GM23338 (cell line): ENCODE data around the gene NME3. TPM values are rescaled to one million over a fixed set of nuclear protein-coding genes. Genes with fewer than 3 reads are reported as not detected.
"Not testable (repeated sequence)": the region's sequence is repeated elsewhere in the genome, so short reads cannot be mapped to it uniquely, and the experiment has no call there.

Experiments
- ATAC-seq: fragments of 200-7000 bp; cut with Tn5 transposase; 3 replicates; pipeline ENCODE4 v1.9.1; 2020
- DNase-seq: peaks from one replicate; pipeline ENCODE4 v3.0.0-alpha.2; 2015; ENCODE audit warnings: low spot score
- H2AFZ ChIP-seq: fragments of 200-600 bp; sonication (generic); 2 replicates; pipeline ENCODE4 v1.8.0; 2016; ENCODE audit warnings: antibody characterized with exemption, mild to moderate bottlenecking, moderate library complexity
- H3F3A ChIP-seq: fragments of 200-600 bp; sonication (generic); replicated peaks from 2 replicates; pipeline ENCODE4 v1.8.0; 2017; ENCODE audit warnings: antibody characterized with exemption, mixed run types, low read depth
- H3K27ac ChIP-seq: fragments of 200-600 bp; sonication (generic); 2 replicates; pipeline ENCODE4 v1.6.1; 2016; ENCODE audit warnings: low read depth
- H3K27me3 ChIP-seq: fragments of 200-600 bp; sonication (generic); 2 replicates; pipeline ENCODE4 v1.8.0; 2016; ENCODE audit warnings: mild to moderate bottlenecking, mixed run types, moderate library complexity; ENCODE audit not compliant: insufficient read depth
- H3K36me3 ChIP-seq: fragments of 200-600 bp; sonication (generic); 2 replicates; pipeline ENCODE4 v1.8.0; 2016; ENCODE audit warnings: mild to moderate bottlenecking; ENCODE audit not compliant: insufficient read depth
- H3K4me1 ChIP-seq: fragments of 200-600 bp; sonication (generic); 2 replicates; pipeline ENCODE4 v1.8.0; 2016; ENCODE audit warnings: mild to moderate bottlenecking, moderate library complexity; ENCODE audit not compliant: insufficient read depth
- H3K4me2 ChIP-seq: fragments of 200-600 bp; sonication (generic); 2 replicates; pipeline ENCODE4 v1.7.1; 2017; ENCODE audit warnings: mixed run types
- H3K4me3 ChIP-seq: fragments of 200-600 bp; sonication (generic); 2 replicates; pipeline ENCODE4 v1.6.1; 2016; ENCODE audit warnings: mixed run types
- H3K79me2 ChIP-seq: fragments of 200-600 bp; sonication (generic); replicated peaks from 2 replicates; pipeline ENCODE4 v1.8.0; 2017; ENCODE audit warnings: mild to moderate bottlenecking; ENCODE audit not compliant: insufficient read depth
- H3K9me2 ChIP-seq: fragments of 200-600 bp; sonication (generic); 2 replicates; pipeline ENCODE4 v1.8.0; 2017; ENCODE audit not compliant: insufficient read depth
- H4K20me1 ChIP-seq: fragments of 200-600 bp; sonication (generic); replicated peaks from 2 replicates; pipeline ENCODE4 v1.8.0; 2017; ENCODE audit warnings: mild to moderate bottlenecking; ENCODE audit not compliant: insufficient read depth
- H3K27ac Mint-ChIP-seq: 2 replicates; pipeline ENCODE4 v1.8.0; 2020; ENCODE audit warnings: inconsistent platforms, mild to moderate bottlenecking, moderate library complexity, mixed read lengths
- H3K27me3 Mint-ChIP-seq: 3 replicates; pipeline ENCODE4 v1.8.0; 2022; ENCODE audit warnings: low read depth, mild to moderate bottlenecking, moderate library complexity, mixed read lengths, inconsistent platforms; ENCODE audit not compliant: insufficient read depth, poor library complexity
- H3K36me3 Mint-ChIP-seq: 3 replicates; pipeline ENCODE4 v1.8.0; 2021; ENCODE audit warnings: low read depth, mild to moderate bottlenecking, inconsistent platforms, moderate library complexity, mixed read lengths
- H3K4me1 Mint-ChIP-seq: 3 replicates; pipeline ENCODE4 v1.8.0; 2020; ENCODE audit warnings: mild to moderate bottlenecking, inconsistent platforms, mixed read lengths
- H3K4me3 Mint-ChIP-seq: 3 replicates; pipeline ENCODE4 v1.8.0; 2021; ENCODE audit warnings: moderate library complexity, mild to moderate bottlenecking, inconsistent platforms, mixed read lengths
- H3K9me3 Mint-ChIP-seq: 3 replicates; pipeline ENCODE4 v1.8.0; 2020; ENCODE audit warnings: moderate library complexity, mild to moderate bottlenecking, inconsistent platforms, mixed read lengths
- CTCF ChIP-seq, 2 experiments: fragments of 200-600 bp in 1 of 2; sonication (generic) in 1 of 2; conservative IDR thresholded peaks; 2 replicates each; pipeline versions ENCODE4 v1.5.1 to v1.6.1; 2016 to 2017; ENCODE audit warnings: antibody characterized with exemption in 2 of 2, low read depth in 2 of 2, mild to moderate bottlenecking in 2 of 2, moderate library complexity in 1 of 2
- JUNB ChIP-seq: IDR thresholded peaks from one replicate; pipeline ENCODE4 v1.6.1; 2016; ENCODE audit warnings: antibody characterized with exemption; ENCODE audit not compliant: unreplicated experiment
- REST ChIP-seq: IDR thresholded peaks from one replicate; pipeline ENCODE4 v1.6.1; 2018; ENCODE audit warnings: antibody characterized with exemption; ENCODE audit not compliant: unreplicated experiment
- ZNF114 ChIP-seq: fragments of 250-450 bp; sonication (Bioruptor Pico); IDR thresholded peaks from 2 replicates; pipeline ENCODE4 v1.5.0; 2020; ENCODE audit warnings: mild to moderate bottlenecking, moderate library complexity
- ZNF331 ChIP-seq: fragments of 250-450 bp; sonication (Bioruptor Pico); IDR thresholded peaks from 2 replicates; pipeline ENCODE4 v1.5.0; 2020; ENCODE audit warnings: low read depth, mild to moderate bottlenecking, moderate library complexity
- polyA plus RNA-seq: library from polyadenylated mRNA; unstranded; fragments of >200 nt; fragmentation: Nextera tagmentation; extraction: Ambion mirVana; gene quantifications from 2 replicates; pipeline ENCODE4 v1.2.1, GENCODE V29; 2016
- total RNA-seq: library from RNA; depleted of rRNA; stranded (reverse); fragments of >200 nt; shearing (Covaris generic); gene quantifications from 2 replicates; pipeline ENCODE4 v1.2.3, GENCODE V29; 2014

Gene NME3
- total and polyA plus RNA-seq, 2 experiments from 2014 or later = 95.3 to 130 TPM

GRCh38 chr16:1799263-1799662 lies 27.9 kb upstream of the NME3 start:
- H3K27me3 ChIP-seq, H2AFZ ChIP-seq, H3K4me3 Mint-ChIP-seq, H3K27ac Mint-ChIP-seq, H3K27ac ChIP-seq, H3K36me3 ChIP-seq, H3K4me1 Mint-ChIP-seq, H3K4me3 ChIP-seq, H4K20me1 ChIP-seq, DNase-seq, H3K27me3 Mint-ChIP-seq, H3K9me2 ChIP-seq, H3K4me1 ChIP-seq, H3K4me2 ChIP-seq, H3F3A ChIP-seq, H3K79me2 ChIP-seq, ATAC-seq: not testable (repeated sequence)
- peaks cover 59% of the 10 kb centered on the region for H3K36me3 Mint-ChIP-seq
- peaks cover 63% of the 10 kb centered on the region for H3K9me3 Mint-ChIP-seq

- H3K4me1 ChIP-seq = no peaks in the 10 kb centered on the region
- H4K20me1 ChIP-seq = no peaks in the 10 kb centered on the region
- no peak overlapping the region for H3K4me2 ChIP-seq
- Mint-ChIP-seq H3K4me3 (no peak overlapping the region), H3K27ac (no peak overlapping the region), H3K36me3 (peaks cover 37% of the 10 kb centered on the region), H3K27me3 (no peaks in the 10 kb centered on the region), H3K4me1 (no peaks in the 10 kb centered on the region), H3K9me3 (peaks cover 36% of the 10 kb centered on the region)
- H2AFZ ChIP-seq = no peak overlapping the region
- H3K4me3 ChIP-seq = no peak overlapping the region
- no peaks in the 10 kb centered on the region for H3K27me3 ChIP-seq
- H3K79me2 ChIP-seq = no peaks in the 10 kb centered on the region
- no peaks in the 10 kb centered on the region for H3F3A ChIP-seq
- no peak for TF ChIP-seq CTCF (conservative IDR thresholded peaks at IDR 0.05; ENCODE audit: low read depth in 2 of 2)
- no peak for TF ChIP-seq JUNB
- no peak for TF ChIP-seq ZNF114
- TF ChIP-seq ZNF331 (CRISPR knock-in tag) = no peak
- no peak for TF ChIP-seq REST
- DNase-seq (no peak), ATAC-seq (no peak)
- H3K9me2 ChIP-seq = no peaks in the 10 kb centered on the region
- no peaks in the 10 kb centered on the region; the same call in 1 of the 2 replicates for H3K36me3 ChIP-seq
- H3K27ac ChIP-seq = no peak overlapping the region
These were observed 23.7 kb upstream of the NME3 start for GRCh38 chr16:1794908-1795666.
